ENCODE results near the gene INTS3. TPM values are rescaled to one million over a fixed set of nuclear protein-coding genes. Genes with fewer than 3 reads are reported as not detected.

INTS3 gene
- total RNA-seq, 2 donors from 2014 or later: 62.6 to 70.8 TPM

GRCh38 chr1:153771261-153771660 is 43.4 kb downstream of the INTS3 start:
- DNase-seq (no peak), ATAC-seq (replicated peaks in 1 of 2) (no peak)
- no peaks in the 10 kb centered on the region for H3K27me3 Mint-ChIP-seq (ENCODE audit: low read depth)
- H3K4me1 Mint-ChIP-seq (ENCODE audit: low read depth): peaks cover 15% of the 10 kb centered on the region
- H3K4me3 Mint-ChIP-seq: no peak overlapping the region
- no peak overlapping the region for H3K27ac Mint-ChIP-seq
- no peaks in the 10 kb centered on the region for H3K9me3 Mint-ChIP-seq
- peaks cover 5 to 13% of the 10 kb centered on the region in 2 donors for H3K36me3 Mint-ChIP-seq (ENCODE audit: insufficient read depth in 2 of 2)

- Mint-ChIP-seq H3K36me3 (ENCODE audit: insufficient read depth in 2 of 2) (peaks cover 5 to 12% of the 10 kb centered on the region in 2 donors), H3K4me3 (no peak overlapping the region), H3K4me1 (ENCODE audit: low read depth) (peaks cover 22% of the 10 kb centered on the region), H3K9me3 (no peaks in the 10 kb centered on the region), H3K27ac (no peak overlapping the region), H3K27me3 (ENCODE audit: low read depth) (no peaks in the 10 kb centered on the region)
- ATAC-seq (replicated peaks in 1 of 2) (no peak), DNase-seq (no peak)
Measured at GRCh38 chr1:153771841-153772593, 44.2 kb downstream of the INTS3 start.

GRCh38 chr1:153773096-153773921 is 45.5 kb downstream of the INTS3 start:
- Mint-ChIP-seq H3K27me3 (ENCODE audit: low read depth) (no peaks in the 10 kb centered on the region), H3K36me3 (ENCODE audit: insufficient read depth in 2 of 2) (peaks cover 2 to 5% of the 10 kb centered on the region in 2 donors), H3K27ac (no peak overlapping the region), H3K4me1 (ENCODE audit: low read depth) (peaks cover 23% of the 10 kb centered on the region), H3K9me3 (no peaks in the 10 kb centered on the region), H3K4me3 (no peak overlapping the region)
- ATAC-seq (replicated peaks in 1 of 2) (no peak), DNase-seq (no peak)

GRCh38 chr1:153774026-153774595 is 46.3 kb downstream of the INTS3 start:
- peaks cover 23% of the 10 kb centered on the region for H3K4me1 Mint-ChIP-seq (ENCODE audit: low read depth)
- H3K9me3 Mint-ChIP-seq: no peaks in the 10 kb centered on the region
- no peaks in the 10 kb centered on the region for H3K27me3 Mint-ChIP-seq (ENCODE audit: low read depth)
- DNase-seq: no peak
- peaks cover 2 to 5% of the 10 kb centered on the region in 2 donors for H3K36me3 Mint-ChIP-seq (ENCODE audit: insufficient read depth in 2 of 2)
- no peak for ATAC-seq (replicated peaks in 1 of 2)
- peak overlapping the region in 1 of 2 donors; percentile 84 for H3K4me3 Mint-ChIP-seq
- H3K27ac Mint-ChIP-seq: no peak overlapping the region

GRCh38 chr1:153774780-153775457 is 47.1 kb downstream of the INTS3 start, which contains the start of gene SLC27A3:
TSS of gene SLC27A3 (plus strand) at chr1:153775407. CDS start at chr1:153775498, 91 bp downstream.
- DNase-seq: no peak
- H3K27ac Mint-ChIP-seq: no peak within 1 kb of the TSS

GRCh38 chr1:153775458-153776327 is 47.8 kb downstream of the INTS3 start:
- no peak overlapping the region for H3K27ac Mint-ChIP-seq
- peak overlapping the region; percentile 83 to 84 for H3K4me3 Mint-ChIP-seq
- peaks cover 0 to 2% of the 10 kb centered on the region in 2 donors for H3K36me3 Mint-ChIP-seq (ENCODE audit: insufficient read depth in 2 of 2)
- no peaks in the 10 kb centered on the region for H3K27me3 Mint-ChIP-seq (ENCODE audit: low read depth)
- peak; percentile 72 to 74 for DNase-seq
- no peaks in the 10 kb centered on the region for H3K9me3 Mint-ChIP-seq
- H3K4me1 Mint-ChIP-seq (ENCODE audit: low read depth): peaks cover 23% of the 10 kb centered on the region
- ATAC-seq (replicated peaks in 1 of 2): peak; percentile 72 to 75

More at GRCh38 chr1:153774780-153775457, 47.1 kb downstream of the INTS3 start, which contains the start of gene SLC27A3:
- Mint-ChIP-seq H3K4me3 (peak within 1 kb of the TSS; percentile 83 to 84), H3K36me3 (ENCODE audit: insufficient read depth in 2 of 2) (peaks cover 2 to 3% of the 10 kb centered on the region in 2 donors), H3K27me3 (ENCODE audit: low read depth) (no peaks in the 10 kb centered on the region), H3K9me3 (no peaks in the 10 kb centered on the region), H3K4me1 (ENCODE audit: low read depth) (peaks cover 23% of the 10 kb centered on the region)
- ATAC-seq (replicated peaks in 1 of 2): peak; percentile 29

- DNase-seq: no peak
- peak overlapping the region; percentile 83 to 84 for H3K4me3 Mint-ChIP-seq
- H3K27ac Mint-ChIP-seq: no peak overlapping the region
- H3K4me1 Mint-ChIP-seq (ENCODE audit: low read depth): peaks cover 23% of the 10 kb centered on the region
- ATAC-seq (replicated peaks in 1 of 2): no peak
- no peaks in the 10 kb centered on the region for H3K27me3 Mint-ChIP-seq (ENCODE audit: low read depth)
- H3K9me3 Mint-ChIP-seq: no peaks in the 10 kb centered on the region
- no peaks in the 10 kb centered on the region for H3K36me3 Mint-ChIP-seq (ENCODE audit: insufficient read depth in 2 of 2)
Measured at GRCh38 chr1:153776352-153776751, 48.5 kb downstream of the INTS3 start.

- H3K27ac Mint-ChIP-seq: no peak overlapping the region
- no peaks in the 10 kb centered on the region for H3K9me3 Mint-ChIP-seq
- no peaks in the 10 kb centered on the region for H3K36me3 Mint-ChIP-seq (ENCODE audit: insufficient read depth in 2 of 2)
- no peak for DNase-seq
- H3K4me3 Mint-ChIP-seq: peak overlapping the region; percentile 57 to 63
- no peak for ATAC-seq (replicated peaks in 1 of 2)
- no peaks in the 10 kb centered on the region for H3K27me3 Mint-ChIP-seq (ENCODE audit: low read depth)
- peaks cover 23% of the 10 kb centered on the region for H3K4me1 Mint-ChIP-seq (ENCODE audit: low read depth)
Measured at GRCh38 chr1:153776845-153777370, 49.1 kb downstream of the INTS3 start.

- Mint-ChIP-seq H3K27ac (no peak overlapping the region), H3K4me1 (ENCODE audit: low read depth) (peaks cover 27% of the 10 kb centered on the region), H3K27me3 (ENCODE audit: low read depth) (no peaks in the 10 kb centered on the region), H3K9me3 (no peaks in the 10 kb centered on the region), H3K36me3 (ENCODE audit: insufficient read depth in 2 of 2) (no peaks in the 10 kb centered on the region), H3K4me3 (no peak overlapping the region)
- ATAC-seq (replicated peaks in 1 of 2) (no peak), DNase-seq (no peak)
Measured at GRCh38 chr1:153777648-153778047, 49.8 kb downstream of the INTS3 start.

GRCh38 chr1:153778051-153778823 is 50.4 kb downstream of the INTS3 start:
- DNase-seq: no peak
- Mint-ChIP-seq H3K36me3 (ENCODE audit: insufficient read depth in 2 of 2) (no peaks in the 10 kb centered on the region), H3K4me3 (no peak overlapping the region), H3K4me1 (ENCODE audit: low read depth) (peaks cover 29% of the 10 kb centered on the region), H3K9me3 (no peaks in the 10 kb centered on the region), H3K27ac (no peak overlapping the region), H3K27me3 (ENCODE audit: low read depth) (no peaks in the 10 kb centered on the region)
- ATAC-seq (replicated peaks in 1 of 2): no peak

- H3K36me3 Mint-ChIP-seq (ENCODE audit: insufficient read depth in 2 of 2): no peaks in the 10 kb centered on the region
Measured at GRCh38 chr1:153778824-153779519, 51.1 kb downstream of the INTS3 start.

More at GRCh38 chr1:153778824-153779519, 51.1 kb downstream of the INTS3 start:
- no peak for ATAC-seq (replicated peaks in 1 of 2)
- Mint-ChIP-seq H3K4me1 (ENCODE audit: low read depth) (peaks cover 27% of the 10 kb centered on the region), H3K27ac (no peak overlapping the region), H3K4me3 (no peak overlapping the region), H3K27me3 (ENCODE audit: low read depth) (no peaks in the 10 kb centered on the region), H3K9me3 (no peaks in the 10 kb centered on the region)
- DNase-seq: no peak
